HG02678 (cell line): ENCODE measurements around the gene DUS1L.

ENCODE experiments used
- ATAC-seq: cut with Tn5 transposase; IDR thresholded peaks from one replicate; pipeline ENCODE4 v1.9.1; 2021; ENCODE audit warnings: mild to moderate bottlenecking, moderate library complexity; ENCODE audit not compliant: unreplicated experiment

DUS1L gene

DNA sequence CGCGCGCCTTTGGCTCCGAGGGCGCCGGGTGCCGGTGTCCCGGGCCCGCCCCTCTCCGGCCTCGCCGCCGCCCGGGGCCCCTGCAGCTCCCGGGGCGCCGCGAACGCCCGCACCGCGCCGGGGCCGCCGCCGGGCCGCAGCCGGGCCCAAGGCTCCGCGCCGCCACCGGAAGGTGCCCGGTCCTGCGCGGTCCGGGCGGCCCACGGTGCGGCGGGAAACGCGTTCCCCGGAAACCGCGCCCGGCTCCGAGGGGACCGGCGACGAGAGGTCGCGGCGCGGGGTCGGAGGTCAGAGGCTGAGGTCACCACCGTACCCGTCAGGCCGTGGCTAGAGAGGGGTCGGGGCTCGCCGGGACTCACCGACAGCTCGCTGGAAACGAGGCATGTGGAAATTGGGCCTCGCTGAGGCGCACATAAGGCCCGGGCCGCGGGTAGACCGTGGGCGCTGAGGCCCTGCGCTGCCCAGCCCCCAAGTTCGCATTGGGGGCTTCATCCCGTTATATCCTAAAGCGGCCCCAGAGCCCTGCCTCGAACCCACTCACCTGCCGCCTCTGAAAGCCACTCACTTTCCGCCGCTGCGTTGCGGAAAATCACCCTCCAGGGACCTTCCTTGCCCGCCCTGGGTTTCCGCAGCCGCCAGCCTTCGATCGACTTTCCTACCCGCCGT, at the start of gene DUS1L:
Gene DUS1L (minus strand): TSS at position 167 of the 666 bp plus-strand sequence. CDS start 745 bp downstream, outside the sequence.
- ATAC-seq = peak; percentile 80

DNA sequence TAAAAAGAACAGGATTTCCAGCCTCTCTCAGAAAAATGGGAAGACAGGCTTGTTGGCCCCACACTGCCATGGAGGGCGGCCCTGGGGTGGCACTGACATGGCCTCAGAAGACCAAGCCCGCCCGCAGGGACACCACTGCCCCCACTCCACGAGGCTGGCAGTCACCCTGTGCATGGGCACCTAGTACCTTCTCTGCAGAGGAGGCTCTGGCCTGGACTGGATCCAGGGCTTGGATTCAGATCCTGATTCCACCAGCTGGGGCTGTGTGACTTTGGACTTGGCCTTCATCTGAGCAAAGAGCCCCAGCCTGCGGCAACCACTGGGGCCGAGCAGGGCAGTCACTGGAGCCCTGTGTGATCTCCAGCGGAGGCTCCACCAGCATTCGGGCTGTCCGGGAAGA, 49.3 kb upstream of the DUS1L start:
- no peak for ATAC-seq

DNA sequence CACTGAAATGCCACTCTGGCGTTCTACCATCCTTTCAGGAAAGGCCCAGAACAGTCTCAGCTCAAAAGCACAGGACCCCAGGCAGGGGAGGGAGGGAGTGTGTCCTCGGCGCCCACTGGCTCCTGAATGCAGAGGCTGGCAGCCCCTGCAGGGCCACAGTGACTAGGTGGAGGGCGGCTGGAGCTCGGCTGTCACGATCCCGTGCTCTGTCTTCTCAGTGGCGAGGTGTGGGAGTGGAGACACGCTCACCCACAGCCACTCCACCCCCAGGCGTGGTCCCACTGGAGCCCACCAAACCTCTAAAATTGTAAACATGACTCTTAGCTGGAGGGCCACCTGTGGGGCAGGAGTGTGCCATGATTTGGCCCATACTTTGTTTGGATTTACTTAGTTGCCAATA, 48.8 kb upstream of the DUS1L start:
- no peak for ATAC-seq

DNA sequence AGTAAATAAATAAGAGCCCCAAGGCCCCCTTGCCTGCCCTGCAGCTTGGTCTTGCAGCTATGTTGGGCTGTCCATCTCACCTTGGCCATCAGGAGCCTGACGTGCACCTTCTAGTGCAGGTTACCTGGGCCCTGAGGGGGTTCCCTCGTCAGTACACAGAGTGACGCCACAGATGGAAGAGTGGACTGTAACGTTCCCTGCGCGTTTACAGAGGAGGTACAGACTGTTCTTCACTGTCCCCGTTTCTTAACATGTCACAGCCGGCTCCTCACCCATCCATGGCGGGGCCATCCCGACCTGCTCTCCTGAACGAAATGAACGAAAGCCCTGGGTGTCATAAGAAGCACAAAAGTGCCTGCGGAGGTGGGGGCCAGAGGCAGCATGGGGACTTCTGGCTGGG, 48.3 kb upstream of the DUS1L start:
- ATAC-seq = no peak

DNA sequence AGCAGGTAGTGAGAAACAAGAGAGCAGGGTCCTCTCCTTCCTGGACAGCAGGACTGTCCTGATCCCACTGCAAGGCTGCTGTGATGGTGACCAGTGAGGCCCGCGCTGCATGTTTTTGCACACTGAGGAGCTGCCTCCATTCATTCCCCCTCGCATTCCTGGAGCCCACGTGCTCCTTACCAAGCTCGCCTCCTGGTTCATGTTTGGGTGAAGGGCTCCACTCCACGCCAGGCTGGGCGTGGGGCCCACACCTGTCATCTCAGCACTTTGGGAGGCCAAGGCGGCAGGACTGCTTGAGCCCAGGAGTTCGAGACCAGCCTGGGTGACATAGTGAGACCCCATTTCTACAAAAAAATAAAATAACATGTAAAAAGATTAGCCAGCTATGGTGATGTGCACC, 47.8 kb upstream of the DUS1L start:
- no peak for ATAC-seq

DNA sequence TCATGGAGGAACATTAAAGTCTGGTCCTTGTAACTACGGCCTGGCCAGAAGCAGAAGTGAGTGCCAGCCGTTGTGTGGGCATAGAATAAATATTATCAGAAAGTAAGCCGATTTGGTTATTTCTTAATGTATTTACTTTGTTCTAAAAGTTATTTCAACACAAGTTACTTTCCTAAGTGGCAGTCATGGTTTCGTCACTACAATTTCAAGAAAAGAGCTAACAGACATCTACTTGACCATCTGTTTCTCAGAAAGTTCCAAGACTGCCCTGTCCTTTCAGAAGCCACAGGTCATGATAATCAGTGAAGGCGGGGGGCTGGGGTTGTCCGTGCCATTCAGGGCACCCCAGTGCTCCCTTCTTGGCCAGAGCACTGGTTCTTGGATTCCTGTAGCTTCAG, 47.3 kb upstream of the DUS1L start:
- ATAC-seq = no peak

DNA sequence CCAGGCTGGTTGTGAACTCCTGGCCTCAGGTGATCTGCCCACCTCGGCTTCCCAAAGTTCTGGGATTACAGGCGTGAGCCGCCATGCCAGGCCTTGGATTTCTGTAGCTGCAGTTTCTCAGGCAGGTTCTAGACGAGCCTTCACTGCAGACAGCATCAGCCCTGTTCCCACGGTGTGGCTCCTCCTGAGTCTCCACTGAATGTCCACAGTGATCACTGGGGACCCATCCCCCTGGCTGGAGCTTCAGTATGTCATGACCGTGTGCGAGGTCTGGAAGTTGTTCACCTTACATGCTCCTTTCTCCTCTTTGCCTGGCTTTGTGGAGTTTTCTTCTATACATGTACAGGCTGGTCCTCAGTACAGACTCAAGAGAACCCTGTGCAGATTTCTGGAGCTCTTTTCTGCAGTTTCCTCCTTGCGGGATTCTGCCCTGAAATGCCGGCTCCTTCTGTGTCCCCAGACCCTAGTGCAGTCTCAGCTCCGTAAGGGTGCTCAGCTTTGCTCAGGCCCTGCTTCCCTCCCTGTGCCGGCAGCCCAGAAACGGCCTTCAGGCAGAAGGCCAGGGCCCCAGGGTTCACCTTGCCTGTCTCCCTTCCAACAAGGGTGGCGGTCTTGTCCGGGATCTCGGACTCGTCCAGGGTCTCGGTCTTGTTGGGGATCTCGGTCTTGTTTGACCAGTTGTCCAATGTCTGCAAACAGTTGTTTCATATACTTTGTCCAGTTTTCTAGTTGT, 46.7 kb upstream of the DUS1L start:
- ATAC-seq = no peak

DNA sequence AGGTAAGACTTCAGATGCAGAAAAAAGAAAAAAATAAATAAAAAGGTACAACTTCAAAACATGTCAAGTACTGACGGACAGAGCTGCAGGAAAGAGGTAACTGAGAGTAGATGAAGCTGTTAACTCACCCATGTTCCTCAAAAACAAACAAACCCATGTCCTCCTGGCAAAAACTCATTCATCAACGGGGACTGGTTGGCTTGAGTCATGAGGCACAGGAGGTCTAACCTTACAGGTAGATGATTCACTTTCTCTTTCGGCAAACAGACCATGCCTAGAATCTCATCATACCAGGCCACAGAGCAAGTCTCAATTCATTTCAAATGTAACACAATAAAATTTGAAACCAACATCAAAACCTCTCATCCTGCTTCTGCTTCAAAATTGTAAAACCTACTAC, 44.7 kb upstream of the DUS1L start:
- no peak for ATAC-seq

DNA sequence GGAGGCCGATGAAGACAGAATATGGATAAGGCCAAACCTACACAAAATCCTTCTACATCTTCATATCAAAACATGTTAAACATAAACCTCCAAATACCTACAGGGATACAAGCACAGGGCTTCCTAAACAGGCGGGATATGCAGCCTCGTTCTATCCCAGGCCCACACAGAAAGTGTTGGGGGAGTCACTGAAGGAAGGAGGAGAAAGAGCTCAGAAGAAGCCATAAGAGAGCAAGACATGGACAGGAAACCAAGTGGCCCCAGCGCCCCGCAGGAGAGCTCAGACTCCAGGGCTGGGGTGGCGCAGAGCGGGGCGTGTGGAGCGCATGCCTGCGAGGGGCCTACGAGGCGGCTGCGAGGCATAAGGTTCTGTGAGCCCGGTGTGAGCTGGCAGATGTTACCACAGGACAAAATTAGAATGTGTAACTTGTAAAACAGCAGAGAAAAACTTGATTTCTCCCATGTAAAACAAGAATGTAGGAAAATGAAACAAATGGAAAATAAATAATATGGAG, 43.4 kb upstream of the DUS1L start:
- ATAC-seq = no peak

DNA sequence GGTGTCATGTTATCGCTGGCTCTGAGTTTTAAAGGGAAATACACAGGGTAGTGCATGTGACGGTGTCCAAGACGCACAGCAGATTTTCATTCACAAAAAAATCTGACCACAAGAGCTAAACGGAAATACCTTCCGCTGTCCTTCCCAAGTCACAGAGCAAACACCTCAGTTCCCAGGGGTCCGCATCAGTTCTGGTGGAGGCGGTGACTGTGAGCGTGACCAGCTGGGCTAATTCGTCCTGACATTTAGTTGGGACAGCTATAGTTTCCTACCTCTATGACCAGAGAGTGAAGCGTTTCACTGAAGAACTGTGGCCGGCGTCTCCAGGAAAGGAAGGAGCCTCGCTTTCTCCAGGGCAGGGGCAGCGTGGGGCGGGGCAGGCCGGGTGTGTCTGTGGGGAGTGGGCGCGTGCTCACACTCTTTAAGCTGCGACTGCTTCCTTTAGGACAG, 42.9 kb upstream of the DUS1L start:
- ATAC-seq = no peak

DNA sequence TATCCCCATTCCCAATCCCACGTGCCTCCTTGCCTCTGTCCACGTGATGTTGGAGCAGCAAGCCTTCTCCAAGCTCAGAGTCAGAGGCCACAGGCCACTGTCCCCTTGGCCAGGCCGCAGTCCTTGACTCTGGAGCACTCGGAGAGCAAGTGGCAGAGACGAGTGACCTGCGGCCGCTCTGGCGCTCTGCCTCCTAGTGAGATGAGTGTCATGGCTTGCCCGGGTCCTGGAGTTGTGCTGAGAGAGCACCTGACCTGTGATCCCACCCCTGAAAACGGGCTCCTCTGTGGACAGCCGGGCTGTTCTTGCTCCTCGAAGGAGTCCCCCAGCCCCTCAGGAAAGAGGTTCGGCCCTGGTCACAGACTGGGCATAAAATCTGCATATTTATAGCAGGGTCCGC, 42.4 kb upstream of the DUS1L start:
- no peak for ATAC-seq

DNA sequence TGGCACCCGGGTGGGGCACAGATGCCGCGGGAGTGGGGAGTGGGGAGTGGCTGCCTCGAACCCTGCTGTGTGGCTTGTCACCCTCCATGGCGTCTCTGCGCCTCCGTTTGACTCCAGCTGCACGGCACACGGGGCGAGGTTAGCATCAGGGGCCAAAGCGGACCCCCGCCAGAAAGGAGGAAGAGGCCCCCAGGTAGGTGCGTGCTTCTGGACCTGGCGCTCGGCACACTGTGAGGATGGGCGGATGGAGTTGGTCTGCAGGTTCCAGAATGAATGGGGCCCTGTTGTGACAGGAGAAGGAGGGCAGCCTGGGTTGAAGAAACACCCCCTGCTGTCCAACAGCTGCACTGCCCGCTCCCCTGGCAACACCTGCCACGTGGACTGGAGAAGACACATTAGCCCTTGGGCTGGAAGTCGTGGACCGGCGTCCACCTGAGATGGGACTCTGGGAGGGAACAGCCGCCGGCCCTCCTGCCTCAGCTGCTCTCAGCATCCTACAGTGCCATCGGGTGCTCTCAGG, 41.8 kb upstream of the DUS1L start:
- ATAC-seq = no peak

DNA sequence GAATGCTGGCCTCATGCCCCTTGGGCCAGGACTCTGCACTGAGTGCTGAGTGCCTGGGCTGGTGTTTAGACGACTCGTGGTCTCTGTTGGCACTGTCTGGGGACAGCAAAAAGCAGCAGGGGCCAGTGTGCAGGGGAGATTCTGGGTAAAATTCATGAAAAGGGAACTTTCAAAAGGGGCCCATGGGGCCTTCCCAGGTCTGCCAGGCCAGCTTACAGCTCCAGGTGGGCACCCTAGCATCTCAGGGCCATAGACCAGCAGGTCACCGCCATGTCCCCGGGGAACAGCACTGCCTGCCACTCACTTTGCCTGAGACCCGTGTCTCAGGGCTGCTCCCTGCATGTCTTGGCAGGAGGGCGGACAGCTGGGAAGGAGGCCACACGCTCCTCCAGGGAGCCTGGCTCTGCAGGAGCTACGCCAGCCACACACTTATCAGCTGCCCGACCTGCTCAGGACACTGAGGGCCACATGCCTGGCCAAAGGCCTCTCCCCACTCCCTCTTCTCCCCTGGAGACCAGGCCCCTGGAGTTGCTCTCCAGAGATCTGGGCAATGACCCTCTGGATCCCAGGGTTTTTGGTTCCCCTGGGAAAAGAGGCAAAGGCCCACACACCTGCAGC, 41.2 kb upstream of the DUS1L start:
- ATAC-seq = no peak

DNA sequence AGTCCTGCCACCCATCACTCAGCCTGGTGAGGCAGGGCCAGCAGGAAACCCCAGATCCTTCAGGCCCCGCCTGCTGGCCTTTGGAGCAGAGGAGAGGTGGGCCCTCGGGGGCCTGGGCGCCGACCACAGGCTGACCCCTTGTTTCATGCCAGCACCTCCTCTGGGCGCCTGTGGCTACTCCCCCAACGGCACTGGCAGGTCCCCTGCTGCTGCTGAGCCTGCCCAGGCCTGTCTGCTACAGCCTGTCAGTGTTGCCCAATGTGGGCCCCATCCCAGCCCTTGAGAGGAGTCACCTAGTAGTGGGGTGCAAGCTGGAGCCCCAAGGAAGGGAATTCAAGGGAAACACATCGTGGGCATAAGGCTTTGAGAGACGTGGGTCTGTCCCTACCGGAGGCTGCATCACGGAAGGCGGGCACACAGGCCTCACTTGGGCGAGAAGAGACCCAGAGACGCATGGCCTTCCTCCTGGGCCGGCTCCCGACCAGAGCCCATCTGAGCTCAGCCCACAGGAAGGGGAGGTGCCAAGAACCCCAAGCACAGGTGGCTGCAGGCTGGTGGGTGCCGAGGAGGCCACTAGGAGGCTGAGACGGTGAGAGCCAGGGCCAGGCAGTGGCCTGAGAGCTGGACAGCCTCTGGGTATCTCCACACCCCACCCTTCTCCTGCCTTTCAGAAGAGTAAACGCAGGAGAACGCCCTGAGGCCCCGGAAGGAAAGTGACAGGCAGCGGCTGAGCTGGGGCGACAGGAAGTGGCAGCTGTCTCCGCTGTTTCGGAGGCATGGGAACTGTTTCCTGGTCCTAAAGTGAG, 40.5 kb upstream of the DUS1L start:
- peak; percentile 85 for ATAC-seq

DNA sequence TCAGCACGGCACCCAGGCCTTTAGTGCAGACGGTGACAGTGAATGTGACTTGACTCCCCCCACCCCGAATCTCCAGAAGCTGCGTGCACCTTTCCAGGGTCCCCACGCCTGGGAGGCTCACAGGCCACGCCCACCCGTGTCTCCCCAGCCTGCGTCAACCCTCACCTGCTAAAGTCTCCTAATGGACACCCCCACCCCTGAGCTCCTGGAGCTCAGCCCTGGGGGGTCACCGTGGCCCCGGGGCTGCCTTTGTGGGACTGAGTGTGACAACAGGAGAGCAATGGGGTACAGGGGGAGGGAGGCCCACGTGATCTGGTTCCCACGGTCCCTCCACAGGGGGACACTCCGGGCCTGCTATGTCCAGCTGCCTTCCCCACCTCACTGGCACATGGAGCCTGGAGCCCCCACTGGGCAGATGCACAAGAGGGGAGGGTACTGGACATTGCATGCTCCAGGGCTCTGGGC, 39.8 kb upstream of the DUS1L start:
- no peak for ATAC-seq

DNA sequence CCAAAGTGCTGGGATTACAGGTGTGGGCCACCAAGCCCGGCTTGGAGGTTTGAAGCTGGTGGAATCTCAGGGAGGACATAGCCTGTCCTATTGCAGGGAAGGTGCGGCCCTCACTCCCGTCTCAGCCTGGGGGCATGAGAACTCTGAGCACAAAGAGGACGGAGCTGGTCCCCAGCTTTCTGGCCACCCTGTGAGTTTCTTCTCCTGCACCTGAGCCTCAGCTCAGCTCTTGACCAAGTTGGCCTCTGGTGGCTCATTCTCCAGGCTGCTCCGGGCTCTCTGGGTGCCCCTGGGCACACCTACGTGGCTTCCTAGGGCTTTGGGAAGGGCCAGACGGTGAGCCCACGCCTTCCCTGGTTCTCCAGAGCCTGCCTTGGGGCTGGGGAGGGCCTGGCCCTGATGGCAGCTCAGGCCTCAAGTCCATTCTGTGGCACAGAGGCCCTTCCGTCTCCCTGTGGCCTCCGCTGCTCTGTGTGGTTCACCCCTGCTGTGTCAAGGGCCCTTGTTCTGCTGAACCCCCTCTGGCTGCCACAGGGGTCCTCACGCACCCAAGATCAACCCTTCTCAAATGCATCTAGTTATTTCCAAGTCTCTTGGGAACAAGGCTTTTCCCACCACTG, 39.3 kb upstream of the DUS1L start:
- ATAC-seq = no peak

DNA sequence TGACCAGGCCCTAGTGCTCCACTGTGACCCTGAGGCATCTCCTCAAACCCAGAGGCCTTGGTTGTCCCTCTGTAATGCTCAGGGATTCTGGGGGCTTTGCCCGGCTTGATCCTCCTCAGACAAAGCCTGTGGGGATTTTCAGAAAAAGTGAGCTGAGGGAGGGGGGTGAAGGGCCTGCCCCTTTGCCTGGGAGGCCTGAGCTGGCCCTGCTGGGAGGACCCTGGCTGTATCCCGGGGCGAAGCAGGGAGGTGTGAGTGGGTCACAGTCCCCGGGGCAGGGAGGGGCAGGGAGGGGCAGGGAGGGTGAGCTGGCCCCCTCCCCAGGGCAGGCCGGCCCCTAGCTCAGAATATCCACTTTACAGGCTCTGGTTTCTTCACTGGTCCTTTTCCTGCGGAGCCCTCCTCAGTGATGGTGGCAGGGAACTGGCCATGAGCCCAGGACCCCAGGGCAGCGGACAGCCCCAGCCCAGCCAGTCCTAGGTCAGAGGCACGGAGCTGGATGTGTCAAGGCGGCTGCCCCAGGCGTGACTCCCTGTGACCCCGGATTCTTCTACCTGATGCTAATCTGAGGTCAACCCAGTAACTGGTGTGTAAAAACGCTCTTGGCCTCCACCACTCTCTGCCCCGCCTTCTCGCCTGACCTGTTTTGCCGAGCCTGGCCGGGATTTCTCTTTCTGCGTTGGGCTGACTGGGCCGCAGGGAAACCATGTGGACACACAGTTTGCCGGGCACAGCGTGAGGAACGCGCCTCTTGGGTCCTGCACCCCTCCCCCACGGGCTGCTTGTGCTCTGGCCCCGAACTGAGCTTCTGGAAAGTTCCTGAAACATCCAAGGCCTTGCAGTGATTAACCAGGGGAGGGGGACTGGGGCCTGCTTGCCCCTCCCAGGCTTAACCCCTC, 38.2 kb upstream of the DUS1L start:
- ATAC-seq = no peak

DNA sequence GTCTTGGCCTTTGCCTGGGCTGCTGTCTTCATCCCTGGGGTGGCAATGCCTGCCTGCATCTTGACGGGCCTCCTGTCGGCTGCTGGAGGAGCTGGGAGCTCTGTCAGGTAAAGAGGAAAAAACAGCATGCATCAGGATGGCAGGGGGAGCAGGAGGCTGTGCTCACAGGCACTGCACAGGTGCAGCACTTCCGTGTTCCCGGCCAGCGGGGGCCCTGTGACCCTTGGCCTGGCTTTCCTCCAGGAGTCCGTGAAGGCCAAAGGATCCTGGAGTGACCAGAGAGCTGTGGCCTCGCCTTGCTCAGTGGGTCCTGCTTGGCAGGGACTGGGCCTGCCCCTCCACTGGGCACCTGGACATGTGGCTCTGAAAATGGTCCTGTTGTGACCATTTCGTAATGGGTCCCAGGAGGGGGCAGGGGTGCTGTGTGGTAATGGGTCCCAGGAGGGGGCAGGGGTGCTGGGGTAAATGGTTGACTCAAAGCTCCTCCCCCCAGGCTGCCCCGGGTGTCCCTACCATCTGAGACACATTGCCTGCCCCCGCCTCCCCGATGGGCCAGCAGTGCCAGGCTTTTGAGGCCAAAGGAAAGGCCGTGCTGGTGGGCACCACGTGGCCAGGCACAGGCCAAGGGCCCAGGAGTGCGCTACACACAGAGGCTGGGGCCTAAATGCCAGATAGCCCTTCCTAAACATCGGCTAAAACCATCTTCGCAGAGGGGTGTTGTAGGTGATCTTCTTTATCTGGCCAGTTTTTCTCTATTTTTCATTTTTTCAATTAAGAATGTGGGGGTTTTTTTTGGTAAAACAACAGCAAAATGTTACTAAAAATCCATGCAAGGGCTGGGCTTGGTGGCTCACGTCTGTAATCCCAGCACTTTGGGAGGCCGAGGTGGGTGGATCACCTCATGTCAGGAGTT, 36.4 kb upstream of the DUS1L start:
- no peak for ATAC-seq
